ENCODE results near the gene CARNS1.

- TF ChIP-seq CTCF (conservative IDR thresholded peaks at IDR 0.05; ENCODE audit: low read length), result no peak
- TF ChIP-seq EZH2phosphoT487 (IDR thresholded peaks at IDR 0.05; ENCODE audit: borderline replicate concordance), result no peak
Measured at GRCh38 chr11:67472882-67473281, 57.4 kb downstream of the CARNS1 start.

Measured in Loucy (cell line).